HS-27A (cell line): ENCODE data around the gene TMEM247.
"Not testable (repeated sequence)": the region's sequence is repeated elsewhere in the genome, so short reads cannot be mapped to it uniquely, and the experiment has no call there.

ENCODE experiments used
- DNase-seq: peaks from one replicate; pipeline ENCODE4 v3.0.0-alpha.2; 2012; ENCODE audit warnings: low read depth, missing footprints

The TMEM247 gene

GRCh38 chr2:46512185-46512584 is 32.8 kb downstream of the TMEM247 start:
- DNase-seq, result no peak

- no peak for DNase-seq
These were observed 35.4 kb downstream of the TMEM247 start for GRCh38 chr2:46514738-46515137.

- no peak for DNase-seq
These were observed 38.1 kb downstream of the TMEM247 start for GRCh38 chr2:46517485-46517884.

GRCh38 chr2:46518861-46519260 is 39.5 kb downstream of the TMEM247 start:
- no peak for DNase-seq

GRCh38 chr2:46519265-46519664 is 39.9 kb downstream of the TMEM247 start:
- DNase-seq, result no peak

- DNase-seq, result no peak
These were observed 40.9 kb downstream of the TMEM247 start for GRCh38 chr2:46520130-46520711.

GRCh38 chr2:46521215-46521683 is 41.9 kb downstream of the TMEM247 start:
- DNase-seq, result no peak

GRCh38 chr2:46522385-46522784 is 43.0 kb downstream of the TMEM247 start:
- not testable (repeated sequence) for DNase-seq

- DNase-seq, result no peak
These were observed 46.3 kb downstream of the TMEM247 start for GRCh38 chr2:46525522-46526155.

- DNase-seq, result no peak
These were observed 49.5 kb downstream of the TMEM247 start for GRCh38 chr2:46528880-46529279.

- no peak for DNase-seq
These were observed 51.3 kb downstream of the TMEM247 start for GRCh38 chr2:46530639-46531038.

GRCh38 chr2:46531863-46532262 is 52.5 kb downstream of the TMEM247 start:
- no peak for DNase-seq
